ENCODE results near the gene OLFM3.

The OLFM3 gene

GRCh38 chr1:101996825-101997465 lies at the start of gene OLFM3:
TSS of gene OLFM3 (minus strand) at chr1:101996926.
- DNase-seq (ENCODE audit: low spot score), result no peak

GRCh38 chr1:102045752-102046151 lies 49.0 kb upstream of the OLFM3 start:
- DNase-seq (ENCODE audit: low spot score), result no peak

GRCh38 chr1:102032534-102032933 lies 35.8 kb upstream of the OLFM3 start:
- DNase-seq (ENCODE audit: low spot score), result no peak

- no peak for DNase-seq (ENCODE audit: low spot score)
Measured at GRCh38 chr1:102019530-102019929, 22.8 kb upstream of the OLFM3 start.

GRCh38 chr1:102015728-102016127 lies 19.0 kb upstream of the OLFM3 start:
- no peak for DNase-seq (ENCODE audit: low spot score)

GRCh38 chr1:102002057-102002456 lies 5.3 kb upstream of the OLFM3 start:
- DNase-seq (ENCODE audit: low spot score), result no peak

GRCh38 chr1:101995984-101996745 lies 561 bp downstream of the OLFM3 start:
- no peak for DNase-seq (ENCODE audit: low spot score)

- peak; percentile 56 for DNase-seq (ENCODE audit: low spot score)
Measured at GRCh38 chr1:101993710-101994109, 3.0 kb downstream of the OLFM3 start.

DNA sequence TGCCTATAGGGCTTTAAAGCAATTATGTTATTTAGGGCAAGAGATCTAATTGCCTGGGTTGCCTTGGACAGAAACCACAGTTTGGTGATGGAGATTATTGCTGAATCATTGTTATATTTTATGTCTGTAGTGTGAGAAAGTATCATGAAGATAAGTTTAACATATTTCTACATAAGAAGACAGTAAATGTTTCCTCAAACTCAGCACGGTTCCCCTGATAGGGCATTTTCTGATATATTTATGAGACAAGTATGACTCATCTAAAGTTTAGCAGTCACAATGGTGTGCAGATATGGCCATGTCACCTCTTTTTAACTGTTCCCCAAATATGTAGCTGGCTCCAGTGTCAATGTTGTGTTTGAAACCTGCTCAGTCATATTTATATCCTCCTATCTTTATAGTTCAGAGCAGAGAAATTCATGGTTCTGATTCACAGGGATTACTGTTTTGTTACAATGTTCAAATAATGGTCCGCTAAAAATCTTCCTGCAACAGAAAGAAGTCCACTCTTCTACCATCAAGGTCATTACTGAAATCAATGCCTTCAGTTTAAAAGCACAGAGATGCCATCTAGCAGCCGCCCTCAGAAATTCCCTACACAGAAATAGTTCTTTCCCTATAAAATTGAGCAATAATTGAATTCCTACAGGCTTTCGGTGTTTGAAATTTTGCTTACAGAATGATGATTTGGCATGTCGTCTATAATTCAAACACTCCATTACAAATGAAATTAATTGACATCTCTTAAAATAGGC lies 3.7 kb downstream of the OLFM3 start:
- no peak for DNase-seq (ENCODE audit: low spot score)

GRCh38 chr1:101980974-101981373 lies 15.8 kb downstream of the OLFM3 start:
- DNase-seq (ENCODE audit: low spot score), result no peak

GRCh38 chr1:101977266-101977665 lies 19.5 kb downstream of the OLFM3 start:
- no peak for DNase-seq (ENCODE audit: low spot score)

DNA sequence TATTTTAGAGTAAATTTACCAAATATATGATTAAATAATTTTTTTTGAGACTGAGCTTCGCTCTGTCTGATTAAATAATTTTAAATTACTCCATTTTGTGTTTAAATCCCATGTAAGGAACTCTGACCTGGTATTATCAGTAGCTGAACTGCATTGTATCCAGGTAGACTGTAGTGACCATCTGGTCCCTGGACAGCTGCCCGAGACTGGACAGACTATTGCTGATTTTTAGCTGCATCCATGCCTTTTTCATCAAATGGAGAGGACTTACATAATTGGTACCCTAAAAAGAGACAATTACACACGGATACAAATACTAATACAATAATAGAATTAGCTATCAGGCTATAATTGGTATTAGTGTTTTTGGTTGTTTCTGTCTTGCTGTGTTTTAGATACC lies 20.6 kb downstream of the OLFM3 start:
- no peak for DNase-seq (ENCODE audit: low spot score)

- no peak for DNase-seq (ENCODE audit: low spot score)
Measured at GRCh38 chr1:101975371-101975770, 21.4 kb downstream of the OLFM3 start.

DNA sequence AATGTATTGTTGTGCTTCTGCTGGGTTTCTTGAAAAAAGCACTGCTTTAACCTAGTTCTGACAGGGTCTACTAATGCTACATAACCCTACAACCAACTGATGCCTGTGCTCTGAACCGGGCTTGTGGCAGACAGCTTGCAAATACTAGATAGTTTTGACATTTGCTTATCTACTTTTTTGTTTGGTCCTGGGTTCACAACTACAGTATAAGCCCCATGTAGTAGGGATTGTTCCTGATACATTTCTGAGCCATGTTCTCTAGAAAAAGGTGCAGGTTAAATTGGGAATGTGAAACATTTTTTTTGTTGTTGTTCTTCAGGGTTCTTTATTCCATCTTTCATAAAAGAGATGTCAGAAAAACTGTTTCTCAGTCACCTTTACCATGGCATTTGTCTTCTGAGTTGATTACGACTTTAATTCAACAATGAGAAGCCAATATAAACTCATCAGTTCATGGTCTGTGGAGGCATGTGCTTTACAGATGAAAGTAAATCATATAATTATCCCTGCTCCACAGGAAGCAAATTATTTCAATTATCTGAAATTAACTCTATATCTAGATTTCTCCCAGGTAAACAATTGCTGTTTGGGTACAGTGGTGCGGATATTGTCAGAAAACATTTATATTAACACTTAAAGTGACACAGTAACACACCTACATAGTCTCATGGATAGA lies 22.0 kb downstream of the OLFM3 start:
- DNase-seq (ENCODE audit: low spot score), result no peak

DNA sequence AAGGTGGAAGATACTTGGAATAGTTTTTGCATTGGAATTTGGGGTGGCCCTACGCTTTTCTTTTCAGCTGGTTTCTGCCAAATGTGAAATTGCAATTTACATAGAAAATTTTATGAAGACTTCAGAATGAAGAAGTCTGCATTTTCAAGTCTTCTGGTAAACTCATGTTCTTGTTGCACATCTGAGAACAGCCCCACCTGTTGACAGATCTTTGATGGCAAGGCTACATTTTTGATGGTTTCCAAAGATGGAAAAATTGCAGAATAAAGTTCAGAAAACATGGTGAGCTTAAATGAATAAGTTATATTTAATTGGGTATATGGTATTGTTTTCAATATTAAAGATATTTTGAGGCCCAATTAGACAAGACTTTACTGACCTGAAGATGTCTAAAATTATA lies 25.4 kb downstream of the OLFM3 start:
- peak; percentile 8 for DNase-seq (ENCODE audit: low spot score)

GRCh38 chr1:101967871-101968270 lies 28.9 kb downstream of the OLFM3 start:
- DNase-seq (ENCODE audit: low spot score), result no peak

- no peak for DNase-seq (ENCODE audit: low spot score)
Measured at GRCh38 chr1:101965341-101965740, 31.4 kb downstream of the OLFM3 start.

- no peak for DNase-seq (ENCODE audit: low spot score)
Measured at GRCh38 chr1:101964708-101965107, 32.0 kb downstream of the OLFM3 start.

DNA sequence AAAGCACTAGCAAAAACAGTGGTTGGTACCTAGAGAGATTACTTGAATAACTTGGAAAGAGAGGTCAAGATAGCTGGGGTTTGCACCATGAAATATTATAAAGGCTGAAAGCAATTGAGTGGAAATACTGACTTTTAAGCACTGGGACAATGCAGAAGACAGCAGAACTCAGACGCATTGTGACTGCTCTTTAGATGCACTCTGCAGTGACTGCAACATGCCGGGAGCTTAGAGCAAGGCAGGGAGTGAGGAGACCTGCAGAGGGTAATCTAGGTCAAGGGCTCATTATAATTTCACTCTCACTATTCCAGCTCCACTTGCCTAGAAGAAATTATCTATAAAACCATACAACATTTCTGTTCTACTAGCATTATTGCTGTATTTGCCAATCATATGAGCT lies 36.6 kb downstream of the OLFM3 start:
- no peak for DNase-seq (ENCODE audit: low spot score)

DNA sequence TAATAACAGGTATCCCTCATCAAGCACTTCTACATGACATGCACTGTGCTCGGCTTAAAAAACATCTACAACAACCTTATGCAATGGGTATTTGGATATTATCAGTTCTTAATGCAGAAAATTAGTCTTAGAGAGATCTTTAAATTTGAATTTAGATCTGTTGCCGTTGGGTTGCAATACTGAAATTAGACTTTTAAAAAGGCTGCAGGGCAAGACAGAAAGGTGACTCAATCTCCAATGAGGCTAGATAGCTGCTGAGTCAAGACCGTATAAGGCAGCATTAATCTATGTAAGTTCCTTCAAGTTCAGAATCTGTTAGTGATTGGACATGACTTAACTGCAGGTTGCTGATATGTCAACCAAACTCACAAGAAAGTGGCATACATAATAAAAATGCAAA lies 37.3 kb downstream of the OLFM3 start:
- DNase-seq (ENCODE audit: low spot score), result peak; percentile 20

- no peak for DNase-seq (ENCODE audit: low spot score)
Measured at GRCh38 chr1:101957771-101958170, 39.0 kb downstream of the OLFM3 start.

DNA sequence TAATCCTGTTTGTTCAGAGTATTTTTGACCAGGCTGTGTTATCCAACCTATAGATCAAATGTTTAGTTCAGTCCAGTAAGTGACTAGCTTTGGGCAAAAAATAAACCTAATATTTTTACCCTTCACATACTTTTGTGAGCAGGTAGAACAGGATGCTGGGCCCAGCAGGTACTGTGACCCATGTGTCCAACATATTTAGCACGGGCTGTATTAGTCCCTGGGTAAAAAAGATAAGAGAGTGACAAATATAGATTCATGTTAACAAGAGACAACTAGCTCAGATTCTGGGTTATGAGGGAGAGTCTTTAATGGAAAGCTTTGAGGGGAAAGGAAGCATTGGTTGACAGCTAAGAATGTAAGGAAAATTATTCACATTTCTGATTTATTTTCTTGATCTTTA lies 43.1 kb downstream of the OLFM3 start:
- DNase-seq (ENCODE audit: low spot score), result no peak

DNA sequence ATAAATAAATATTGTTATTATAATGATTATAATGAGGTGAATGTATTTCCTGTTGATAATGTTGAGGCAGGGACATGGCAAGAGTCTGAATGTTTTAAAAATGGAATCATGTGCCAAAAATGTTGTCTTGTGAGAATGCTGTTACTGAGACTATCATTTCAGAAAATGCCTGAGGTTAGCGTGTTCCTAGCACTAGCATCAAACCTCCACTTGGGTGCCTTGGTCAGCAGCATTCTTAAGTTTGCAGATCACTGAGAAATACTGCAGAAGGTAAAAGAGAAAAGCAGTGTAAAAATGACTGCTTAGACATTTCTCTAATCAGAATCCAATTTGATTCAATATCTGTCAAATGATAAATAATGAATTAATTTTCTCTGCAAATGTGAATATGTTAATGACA lies 50.8 kb downstream of the OLFM3 start:
- no peak for DNase-seq (ENCODE audit: low spot score)
